ENCODE data around the gene FGF21. TPM values are rescaled to one million over a fixed set of nuclear protein-coding genes. Genes with fewer than 3 reads are reported as not detected.

The FGF21 gene
- total RNA-seq, 3 donors from 2014 or later = not detected

DNA sequence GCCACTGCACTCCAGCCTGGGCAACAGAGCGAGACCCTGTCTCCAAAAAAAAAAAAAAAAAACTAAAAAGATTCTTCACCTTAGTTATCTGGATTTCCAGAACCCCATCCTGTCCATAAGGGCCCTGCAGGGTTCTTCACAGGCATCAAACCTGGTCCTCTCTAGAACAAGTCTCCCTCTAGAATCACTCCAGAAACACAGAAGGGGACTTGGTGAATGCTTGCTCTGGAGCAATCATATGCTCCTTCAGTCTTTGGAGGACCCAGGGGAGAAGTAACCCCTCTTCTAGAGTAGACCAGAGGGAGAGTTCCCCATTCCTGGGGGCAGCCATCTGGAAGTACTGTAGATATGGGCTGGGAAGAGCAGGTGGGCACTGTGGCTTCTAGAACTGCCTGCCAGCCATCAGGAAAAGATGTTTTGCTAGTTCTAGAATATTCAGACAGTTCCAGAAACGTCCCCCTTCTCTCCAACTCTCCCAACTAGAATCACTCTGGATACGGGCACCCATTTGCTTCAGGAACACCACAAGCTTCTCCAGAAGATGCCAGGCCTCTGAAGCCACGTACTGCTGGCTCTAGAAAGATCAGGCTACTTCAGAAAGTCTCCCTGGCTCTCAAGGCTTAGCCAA lies 5.6 kb upstream of the FGF21 start:
- no peaks in the 10 kb centered on the region for H3K36me3 ChIP-seq (ENCODE audit: low read depth)
- ATAC-seq = no peak
- intact Hi-C loops (cut with DNase I, micrococcal nuclease) = no loop called here
- peaks cover 10% of the 10 kb centered on the region for H3K4me1 ChIP-seq (ENCODE audit: low read depth)
- DNase-seq = no peak
- TF ChIP-seq, protein P1, sequence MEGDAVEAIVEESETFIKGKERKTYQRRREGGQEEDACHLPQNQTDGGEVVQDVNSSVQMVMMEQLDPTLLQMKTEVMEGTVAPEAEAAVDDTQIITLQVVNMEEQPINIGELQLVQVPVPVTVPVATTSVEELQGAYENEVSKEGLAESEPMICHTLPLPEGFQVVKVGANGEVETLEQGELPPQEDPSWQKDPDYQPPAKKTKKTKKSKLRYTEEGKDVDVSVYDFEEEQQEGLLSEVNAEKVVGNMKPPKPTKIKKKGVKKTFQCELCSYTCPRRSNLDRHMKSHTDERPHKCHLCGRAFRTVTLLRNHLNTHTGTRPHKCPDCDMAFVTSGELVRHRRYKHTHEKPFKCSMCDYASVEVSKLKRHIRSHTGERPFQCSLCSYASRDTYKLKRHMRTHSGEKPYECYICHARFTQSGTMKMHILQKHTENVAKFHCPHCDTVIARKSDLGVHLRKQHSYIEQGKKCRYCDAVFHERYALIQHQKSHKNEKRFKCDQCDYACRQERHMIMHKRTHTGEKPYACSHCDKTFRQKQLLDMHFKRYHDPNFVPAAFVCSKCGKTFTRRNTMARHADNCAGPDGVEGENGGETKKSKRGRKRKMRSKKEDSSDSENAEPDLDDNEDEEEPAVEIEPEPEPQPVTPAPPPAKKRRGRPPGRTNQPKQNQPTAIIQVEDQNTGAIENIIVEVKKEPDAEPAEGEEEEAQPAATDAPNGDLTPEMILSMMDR (IDR thresholded peaks at IDR 0.05) = no peak
- no peaks in the 10 kb centered on the region for H3K9me3 ChIP-seq
- no peak overlapping the region for H3K4me3 ChIP-seq

DNA sequence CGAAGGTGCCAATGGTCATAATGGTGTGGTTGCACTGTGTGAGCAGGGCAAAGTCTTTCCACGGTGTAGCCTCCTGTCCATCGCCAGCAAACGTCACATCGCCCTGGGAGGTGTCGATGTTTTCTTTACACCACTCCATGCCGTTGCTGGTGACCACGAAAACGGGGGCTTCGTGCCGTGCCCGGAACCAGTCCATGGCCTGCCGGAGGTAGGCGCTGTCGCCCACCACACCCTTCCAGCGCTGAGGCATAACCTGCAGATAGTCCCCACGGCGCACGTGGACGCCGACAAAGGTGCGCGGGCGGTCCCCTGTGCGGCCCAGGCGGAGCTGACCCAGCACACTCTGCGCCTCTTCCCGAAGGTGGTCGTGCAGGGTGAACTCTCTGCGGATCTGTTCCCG lies 5.0 kb upstream of the FGF21 start:
- H3K4me1 ChIP-seq (ENCODE audit: low read depth) = peaks cover 10% of the 10 kb centered on the region
- intact Hi-C loops (cut with DNase I, micrococcal nuclease) = no loop called here
- DNase-seq (no peak), ATAC-seq (no peak)
- H3K36me3 ChIP-seq (ENCODE audit: low read depth) = no peaks in the 10 kb centered on the region
- TF ChIP-seq, protein P1 (IDR thresholded peaks at IDR 0.05) = no peak
- no peak overlapping the region for H3K4me3 ChIP-seq
- H3K9me3 ChIP-seq = no peaks in the 10 kb centered on the region

GRCh38 chr19:48750771-48751504 lies 4.4 kb upstream of the FGF21 start:
- Histone ChIP-seq H3K36me3 (ENCODE audit: low read depth) (no peaks in the 10 kb centered on the region), H3K4me3 (no peak overlapping the region), H3K4me1 (ENCODE audit: low read depth) (peaks cover 10% of the 10 kb centered on the region), H3K9me3 (no peaks in the 10 kb centered on the region)
- DNase-seq (no peak), ATAC-seq (no peak)
- TF ChIP-seq, protein P1 (IDR thresholded peaks at IDR 0.05) = no peak
- intact Hi-C loops (cut with DNase I, micrococcal nuclease) = no loop called here

- Histone ChIP-seq H3K4me3 (no peak overlapping the region), H3K9me3 (no peaks in the 10 kb centered on the region), H3K4me1 (ENCODE audit: low read depth) (peaks cover 10% of the 10 kb centered on the region), H3K36me3 (ENCODE audit: low read depth) (no peaks in the 10 kb centered on the region)
- intact Hi-C loops (cut with DNase I, micrococcal nuclease) = no loop called here
- ATAC-seq (no peak), DNase-seq (no peak)
- TF ChIP-seq, protein P1 (IDR thresholded peaks at IDR 0.05) = no peak
Observed at GRCh38 chr19:48751845-48752495, 3.4 kb upstream of the FGF21 start.

GRCh38 chr19:48752496-48753365 lies 2.6 kb upstream of the FGF21 start, which contains the start of gene FUT1:
Gene FUT1, minus strand, starts transcription at chr19:48752641. Its CDS starts 1,360 bp downstream, at chr19:48751281.
- peak; percentile 91 for ATAC-seq
- intact Hi-C loops (cut with DNase I, micrococcal nuclease) = no loop called here

More at GRCh38 chr19:48752496-48753365, 2.6 kb upstream of the FGF21 start, which contains the start of gene FUT1:
- TF ChIP-seq, protein P1 (IDR thresholded peaks at IDR 0.05) = no peak
- no peak within 1 kb of the TSS for H3K4me3 ChIP-seq
- no peaks in the 10 kb centered on the region for H3K36me3 ChIP-seq (ENCODE audit: low read depth)
- peak; percentile 72 to 82 (median 77) for DNase-seq
- H3K4me1 ChIP-seq (ENCODE audit: low read depth) = peaks cover 10% of the 10 kb centered on the region
- no peaks in the 10 kb centered on the region for H3K9me3 ChIP-seq

All from mucosa of descending colon (tissue), 3 donors.